ENCODE data around the gene FBXO41.

DNA sequence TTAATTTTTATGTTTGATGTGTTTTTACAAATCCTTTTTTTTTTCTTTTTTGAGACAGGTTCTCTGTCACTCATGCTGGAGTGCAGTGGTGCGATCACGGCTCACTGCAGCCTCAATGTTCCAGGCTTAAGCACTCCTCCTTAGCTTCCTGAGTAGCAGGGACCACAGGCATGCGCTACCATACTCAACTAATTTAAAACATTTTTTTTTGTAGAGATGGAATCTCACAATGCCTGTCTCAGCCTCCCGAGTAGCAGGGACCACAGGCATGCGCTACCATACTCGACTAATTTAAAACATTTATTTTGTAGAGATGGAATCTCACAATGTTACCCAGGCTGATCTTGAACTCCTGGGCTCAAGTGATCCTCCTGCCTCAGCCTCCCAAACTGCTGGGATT is 78.7 kb downstream of the FBXO41 start:
- TF ChIP-seq POLR2A (IDR thresholded peaks at IDR 0.05) = no peak
- TF ChIP-seq, protein P1, sequence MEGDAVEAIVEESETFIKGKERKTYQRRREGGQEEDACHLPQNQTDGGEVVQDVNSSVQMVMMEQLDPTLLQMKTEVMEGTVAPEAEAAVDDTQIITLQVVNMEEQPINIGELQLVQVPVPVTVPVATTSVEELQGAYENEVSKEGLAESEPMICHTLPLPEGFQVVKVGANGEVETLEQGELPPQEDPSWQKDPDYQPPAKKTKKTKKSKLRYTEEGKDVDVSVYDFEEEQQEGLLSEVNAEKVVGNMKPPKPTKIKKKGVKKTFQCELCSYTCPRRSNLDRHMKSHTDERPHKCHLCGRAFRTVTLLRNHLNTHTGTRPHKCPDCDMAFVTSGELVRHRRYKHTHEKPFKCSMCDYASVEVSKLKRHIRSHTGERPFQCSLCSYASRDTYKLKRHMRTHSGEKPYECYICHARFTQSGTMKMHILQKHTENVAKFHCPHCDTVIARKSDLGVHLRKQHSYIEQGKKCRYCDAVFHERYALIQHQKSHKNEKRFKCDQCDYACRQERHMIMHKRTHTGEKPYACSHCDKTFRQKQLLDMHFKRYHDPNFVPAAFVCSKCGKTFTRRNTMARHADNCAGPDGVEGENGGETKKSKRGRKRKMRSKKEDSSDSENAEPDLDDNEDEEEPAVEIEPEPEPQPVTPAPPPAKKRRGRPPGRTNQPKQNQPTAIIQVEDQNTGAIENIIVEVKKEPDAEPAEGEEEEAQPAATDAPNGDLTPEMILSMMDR (IDR thresholded peaks at IDR 0.05) = no peak
